CD4-positive, CD25-positive, alpha-beta regulatory T cell (primary cell): ENCODE data around the gene PHF2. TPM values are rescaled to one million over a fixed set of nuclear protein-coding genes. Genes with fewer than 3 reads are reported as not detected.

Source experiments
- ATAC-seq, 2 donors: fragments of 150-1000 bp; cut with Tn5 transposase; one replicate each; pipeline ENCODE4 v1.10.0; 2021; ENCODE audit warnings: low read depth in 2 of 2, moderate number of reproducible peaks in 2 of 2, moderate library complexity in 1 of 2
- DNase-seq, 3 donors: peaks; one replicate each; pipeline versions ENCODE4 v3.0.0 to v3.0.0-alpha.2; 2012 to 2022; ENCODE audit warnings: mixed read lengths in 1 of 3
- H3K27ac ChIP-seq: one replicate; pipeline ENCODE4 v1.7.0; 2013; ENCODE audit warnings: mild to moderate bottlenecking, low read length; ENCODE audit not compliant: insufficient read depth, poor library complexity, severe bottlenecking
- H3K27me3 ChIP-seq: one replicate; pipeline ENCODE4 v1.7.0; 2013; ENCODE audit warnings: low read length; ENCODE audit not compliant: control insufficient read depth, insufficient read depth
- H3K36me3 ChIP-seq: one replicate; pipeline ENCODE4 v1.7.0; 2013; ENCODE audit warnings: mild to moderate bottlenecking, low read length, moderate library complexity; ENCODE audit not compliant: control insufficient read depth, insufficient read depth
- H3K4me1 ChIP-seq: 2 replicates; pipeline ENCODE4 v1.7.0; 2013; ENCODE audit warnings: mild to moderate bottlenecking, low read length; ENCODE audit not compliant: insufficient read depth, control insufficient read depth, poor library complexity, severe bottlenecking
- H3K4me3 ChIP-seq: one replicate; pipeline ENCODE4 v1.7.0; 2013; ENCODE audit warnings: low read depth, mild to moderate bottlenecking, low read length, moderate library complexity
- H3K9me3 ChIP-seq, 2 experiments: 1 replicate in 1 of 2; 2 replicates in 1 of 2; pipeline ENCODE4 v1.7.0; 2013; ENCODE audit warnings: low read length in 2 of 2, mild to moderate bottlenecking in 1 of 2, moderate library complexity in 1 of 2; ENCODE audit not compliant: control insufficient read depth in 2 of 2
- H3K27ac Mint-ChIP-seq, 3 donors: one replicate each; pipeline ENCODE4 v1.8.0; 2020 to 2022; ENCODE audit warnings: mild to moderate bottlenecking in 3 of 3, mixed read lengths in 3 of 3, moderate library complexity in 2 of 3
- H3K27me3 Mint-ChIP-seq: one replicate; pipeline ENCODE4 v1.8.0; 2022; ENCODE audit warnings: mild to moderate bottlenecking, mixed read lengths
- H3K36me3 Mint-ChIP-seq: one replicate; pipeline ENCODE4 v1.8.0; 2020; ENCODE audit warnings: mixed read lengths
- H3K4me1 Mint-ChIP-seq, 4 donors: one replicate each; pipeline ENCODE4 v1.8.0; 2020 to 2022; ENCODE audit warnings: mixed read lengths in 4 of 4, mild to moderate bottlenecking in 1 of 4
- H3K4me3 Mint-ChIP-seq, 4 donors: one replicate each; pipeline ENCODE4 v1.8.0; 2020 to 2022; ENCODE audit warnings: mild to moderate bottlenecking in 4 of 4, mixed read lengths in 4 of 4, moderate library complexity in 3 of 4
- H3K9me3 Mint-ChIP-seq, 7 donors: one replicate each; pipeline ENCODE4 v1.8.0; 2020 to 2022; ENCODE audit warnings: mixed read lengths in 7 of 7, mild to moderate bottlenecking in 3 of 7, moderate library complexity in 2 of 7
- polyA plus RNA-seq, 4 donors: library from polyadenylated mRNA; unstranded; fragments of 300-500 nt; fragmentation: Illumina TruSeq; gene quantifications; one replicate each; pipeline ENCODE4 v1.2.3, GENCODE V29; 2021
- total RNA-seq: library from RNA; stranded (reverse); gene quantifications from one replicate; pipeline ENCODE4 v1.2.3, GENCODE V29; 2022

The PHF2 gene
- total and polyA plus RNA-seq, 5 donors from 2014 or later = 0.37 to 29.4 (median 1.0) TPM

- Mint-ChIP-seq H3K27me3 (no peaks in the 10 kb centered on the region), H3K9me3 (peaks cover 0 to 3% (median 0%) of the 10 kb centered on the region in 7 donors), H3K36me3 (peaks cover 17% of the 10 kb centered on the region), H3K4me3 (no peak overlapping the region), H3K4me1 (peaks cover 0 to 2% (median 0%) of the 10 kb centered on the region in 4 donors), H3K27ac (no peak overlapping the region)
- H3K4me1 ChIP-seq = no peaks in the 10 kb centered on the region
- no peaks in the 10 kb centered on the region for H3K9me3 ChIP-seq
- peaks cover 30% of the 10 kb centered on the region for H3K36me3 ChIP-seq
- no peaks in the 10 kb centered on the region for H3K27me3 ChIP-seq
- no peak overlapping the region for H3K27ac ChIP-seq
- no peak for ATAC-seq
- DNase-seq = no peak
- H3K4me3 ChIP-seq = no peak overlapping the region
These were observed 96.8 kb downstream of the PHF2 start for GRCh38 chr9:93673021-93673838.

- Mint-ChIP-seq H3K4me1 (peaks cover 0 to 2% (median 0%) of the 10 kb centered on the region in 4 donors), H3K36me3 (peaks cover 14% of the 10 kb centered on the region), H3K4me3 (no peak overlapping the region), H3K27me3 (no peaks in the 10 kb centered on the region), H3K27ac (no peak overlapping the region), H3K9me3 (peaks cover 0 to 3% (median 0%) of the 10 kb centered on the region in 7 donors)
- Histone ChIP-seq H3K4me1 (no peaks in the 10 kb centered on the region), H3K9me3 (no peaks in the 10 kb centered on the region), H3K27me3 (no peaks in the 10 kb centered on the region), H3K27ac (no peak overlapping the region), H3K36me3 (peaks cover 31% of the 10 kb centered on the region), H3K4me3 (no peak overlapping the region)
- ATAC-seq (no peak), DNase-seq (no peak)
These were observed 97.5 kb downstream of the PHF2 start for GRCh38 chr9:93673839-93674334.

- ATAC-seq = no peak
- peaks cover 0 to 2% (median 0%) of the 10 kb centered on the region in 4 donors for H3K4me1 Mint-ChIP-seq
- H3K4me3 ChIP-seq = no peak overlapping the region
- no peaks in the 10 kb centered on the region for H3K27me3 Mint-ChIP-seq
- no peaks in the 10 kb centered on the region for H3K9me3 ChIP-seq
- no peak overlapping the region for H3K27ac ChIP-seq
- H3K27ac Mint-ChIP-seq = no peak overlapping the region
- H3K9me3 Mint-ChIP-seq = peaks cover 0 to 3% (median 0%) of the 10 kb centered on the region in 7 donors
- H3K4me1 ChIP-seq = no peaks in the 10 kb centered on the region
- peaks cover 14% of the 10 kb centered on the region for H3K36me3 Mint-ChIP-seq
- H3K4me3 Mint-ChIP-seq = no peak overlapping the region
- no peaks in the 10 kb centered on the region for H3K27me3 ChIP-seq
- no peak for DNase-seq
- H3K36me3 ChIP-seq = peaks cover 31% of the 10 kb centered on the region
These were observed 98.4 kb downstream of the PHF2 start for GRCh38 chr9:93674580-93675335.

- Mint-ChIP-seq H3K9me3 (peaks cover 0 to 2% (median 0%) of the 10 kb centered on the region in 7 donors), H3K27me3 (no peaks in the 10 kb centered on the region), H3K36me3 (peaks cover 14% of the 10 kb centered on the region), H3K27ac (no peak overlapping the region), H3K4me3 (no peak overlapping the region), H3K4me1 (peaks cover 0 to 2% (median 0%) of the 10 kb centered on the region in 4 donors)
- ATAC-seq (no peak), DNase-seq (no peak)
- no peak overlapping the region for H3K4me3 ChIP-seq
- peaks cover 31% of the 10 kb centered on the region for H3K36me3 ChIP-seq
- no peaks in the 10 kb centered on the region for H3K4me1 ChIP-seq
- H3K9me3 ChIP-seq = no peaks in the 10 kb centered on the region
- H3K27me3 ChIP-seq = no peaks in the 10 kb centered on the region
- H3K27ac ChIP-seq = no peak overlapping the region
These were observed 99.2 kb downstream of the PHF2 start for GRCh38 chr9:93675336-93676150.

- H3K27me3 ChIP-seq = no peaks in the 10 kb centered on the region
- DNase-seq = no peak
- H3K4me1 ChIP-seq = no peaks in the 10 kb centered on the region
- Mint-ChIP-seq H3K27me3 (no peaks in the 10 kb centered on the region), H3K27ac (no peak overlapping the region), H3K4me3 (no peak overlapping the region), H3K4me1 (peaks cover 0 to 2% (median 0%) of the 10 kb centered on the region in 4 donors), H3K9me3 (no peaks in the 10 kb centered on the region), H3K36me3 (peaks cover 14% of the 10 kb centered on the region)
- H3K4me3 ChIP-seq = no peak overlapping the region
- peaks cover 31% of the 10 kb centered on the region for H3K36me3 ChIP-seq
- no peaks in the 10 kb centered on the region for H3K9me3 ChIP-seq
- no peak overlapping the region for H3K27ac ChIP-seq
- no peak for ATAC-seq
These were observed 100.1 kb downstream of the PHF2 start for GRCh38 chr9:93676310-93677047.

GRCh38 chr9:93677048-93677571 lies 100.7 kb downstream of the PHF2 start:
- DNase-seq = no peak
- Histone ChIP-seq H3K9me3 (no peaks in the 10 kb centered on the region), H3K27me3 (no peaks in the 10 kb centered on the region), H3K4me3 (no peak overlapping the region), H3K27ac (no peak overlapping the region), H3K36me3 (peaks cover 31% of the 10 kb centered on the region), H3K4me1 (no peaks in the 10 kb centered on the region)
- Mint-ChIP-seq H3K4me3 (no peak overlapping the region), H3K27me3 (no peaks in the 10 kb centered on the region), H3K9me3 (no peaks in the 10 kb centered on the region), H3K27ac (no peak overlapping the region), H3K36me3 (peaks cover 14% of the 10 kb centered on the region), H3K4me1 (peaks cover 0 to 5% (median under 1%) of the 10 kb centered on the region in 4 donors)
- ATAC-seq = no peak
